NCI-H128 (cell line): ENCODE results near the gene NXN.
"Not testable (repeated sequence)": the region's sequence is repeated elsewhere in the genome, so short reads cannot be mapped to it uniquely, and the experiment has no call there.

Experiments used
- DNase-seq: peaks from one replicate; lab custom pipeline; 2025; ENCODE audit not compliant: unreplicated experiment; lab: John Stamatoyannopoulos, UW

NXN gene

DNA sequence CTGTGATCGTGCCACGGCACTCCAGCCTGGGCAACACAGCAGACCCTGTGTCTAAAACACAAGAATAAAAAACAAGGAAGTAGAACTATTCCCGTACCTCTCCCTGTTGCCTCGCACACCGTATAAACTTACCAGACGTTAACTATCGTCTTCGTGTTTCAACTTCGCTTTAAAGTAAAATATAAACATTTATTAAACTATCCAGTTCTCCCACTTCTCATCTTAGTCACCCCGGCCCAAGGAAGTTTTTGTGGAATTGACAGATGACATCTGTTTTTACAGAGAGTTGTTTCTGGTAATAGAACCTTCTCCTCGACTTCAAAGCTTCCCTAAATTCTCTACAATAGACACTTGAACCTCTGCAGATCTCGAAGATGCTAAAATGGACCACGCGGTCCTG lies 83.1 kb downstream of the NXN start:
- no peak for DNase-seq

DNA sequence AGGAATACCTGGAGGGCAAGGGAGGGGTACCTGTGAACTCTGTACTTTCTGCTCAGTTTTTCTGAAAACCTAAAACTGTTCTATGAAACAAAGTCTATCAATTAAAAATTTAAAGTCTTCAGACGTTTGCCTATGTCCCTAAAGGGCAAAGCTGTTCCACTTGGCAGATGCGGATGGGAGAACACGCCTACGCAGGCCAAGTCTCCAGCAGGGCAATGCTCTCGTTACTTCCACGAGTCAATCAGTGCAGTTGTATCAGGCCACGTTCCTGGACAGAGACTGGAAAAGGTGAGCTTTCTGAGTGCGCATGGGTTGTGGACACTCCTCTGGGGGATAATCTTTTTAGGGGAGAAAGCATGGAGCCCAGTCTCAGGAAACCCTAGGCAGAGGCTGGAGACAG lies 86.6 kb downstream of the NXN start:
- DNase-seq: no peak

DNA sequence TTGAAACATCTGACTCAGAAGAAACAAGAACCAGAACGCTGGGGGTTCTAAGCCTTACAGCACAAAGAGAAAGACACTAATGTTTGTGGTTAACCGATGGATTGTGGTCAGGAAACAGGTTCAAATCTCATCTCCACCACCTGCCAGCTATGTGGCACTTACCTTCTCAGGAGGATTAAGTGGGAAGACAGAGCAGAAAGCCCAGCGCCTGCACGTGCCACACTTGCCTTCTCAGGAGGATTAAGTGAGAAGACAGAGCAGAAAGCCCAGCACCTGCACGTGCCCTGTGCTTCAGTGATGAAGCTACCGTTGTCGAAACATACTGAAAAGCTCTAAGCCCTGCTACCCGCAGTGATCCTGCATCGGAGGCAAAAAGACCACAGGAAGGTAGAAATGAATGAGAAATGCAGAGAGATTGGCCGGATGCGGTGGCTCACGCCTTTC lies 90.6 kb downstream of the NXN start:
- DNase-seq: no peak

DNA sequence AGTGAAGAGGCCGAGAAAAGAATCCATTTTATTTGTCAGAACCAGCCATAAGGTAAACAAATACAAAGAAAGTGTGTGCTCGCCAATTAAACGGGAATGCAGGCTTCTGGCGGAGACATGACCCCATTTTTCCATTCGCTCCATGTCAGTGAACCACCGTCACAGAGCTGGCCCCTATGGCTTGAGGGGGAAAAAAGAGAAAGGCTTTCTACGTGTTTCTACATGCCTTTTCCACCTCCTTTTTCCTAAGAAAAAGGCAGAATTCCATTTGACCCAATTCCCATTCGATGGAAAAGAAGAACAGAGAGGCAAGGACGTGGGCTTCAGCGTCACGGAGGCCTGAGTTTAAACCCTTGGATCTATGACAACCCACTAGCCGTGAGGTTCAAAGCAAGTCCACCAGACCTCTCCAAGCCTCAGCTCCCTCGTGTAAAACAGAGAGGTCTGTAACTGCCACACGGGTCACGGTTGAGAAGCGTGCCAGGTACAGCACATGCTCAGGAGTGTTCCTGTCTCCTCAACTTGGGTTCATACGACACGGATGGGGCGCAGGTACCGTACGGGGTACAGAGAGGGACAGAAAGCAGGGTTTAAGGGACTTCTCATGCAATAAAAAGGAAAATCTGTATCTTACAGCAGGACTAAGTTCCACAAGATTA lies 91.9 kb downstream of the NXN start:
- no peak for DNase-seq

DNA sequence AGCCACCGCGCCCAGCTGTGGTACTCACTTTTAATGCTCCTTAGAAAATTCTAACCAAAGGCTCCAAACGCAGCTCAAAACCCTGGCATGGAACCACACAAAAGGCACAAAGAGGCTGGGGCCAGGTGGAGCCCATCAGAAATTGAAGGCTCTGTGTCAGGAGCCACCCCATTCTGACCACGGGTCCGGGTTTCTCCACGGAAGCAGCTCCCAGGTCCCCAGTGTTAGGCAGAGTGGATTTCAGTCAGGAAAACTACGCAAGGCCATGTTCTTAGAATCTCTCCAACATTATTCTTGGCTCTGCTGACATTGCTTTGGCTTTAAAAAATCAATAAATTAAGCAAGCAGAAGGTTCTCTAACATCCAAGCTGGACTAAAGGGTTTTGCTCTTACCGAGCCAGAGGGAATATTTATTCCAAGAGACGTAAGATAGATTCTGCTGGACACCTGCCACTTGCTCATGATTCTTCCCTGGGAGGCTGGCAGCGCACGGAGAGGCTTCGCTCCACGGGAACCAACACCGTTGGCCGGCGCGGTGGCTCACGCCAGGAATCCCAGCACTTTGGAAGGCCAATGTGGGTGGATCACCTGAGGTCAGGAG lies 93.5 kb downstream of the NXN start:
- no peak for DNase-seq

DNA sequence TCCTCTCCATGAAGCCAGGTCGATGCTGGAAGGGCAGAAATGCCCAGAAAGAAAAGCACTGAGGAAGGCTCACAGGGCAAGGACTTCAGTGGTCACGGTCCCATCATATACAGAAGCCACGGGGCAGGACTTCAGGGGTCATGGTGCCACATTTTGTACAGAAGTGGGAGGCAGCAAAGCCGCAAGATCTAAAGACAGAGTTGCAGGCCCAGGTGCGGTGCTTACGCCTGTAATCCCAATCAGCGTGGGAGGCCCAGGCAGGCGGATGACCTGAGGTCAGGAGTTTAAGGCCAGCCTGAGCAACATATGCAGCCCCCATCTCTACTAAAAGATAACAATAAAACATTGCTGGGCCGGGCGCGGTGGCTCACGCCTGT lies 96.0 kb downstream of the NXN start:
- no peak for DNase-seq

DNA sequence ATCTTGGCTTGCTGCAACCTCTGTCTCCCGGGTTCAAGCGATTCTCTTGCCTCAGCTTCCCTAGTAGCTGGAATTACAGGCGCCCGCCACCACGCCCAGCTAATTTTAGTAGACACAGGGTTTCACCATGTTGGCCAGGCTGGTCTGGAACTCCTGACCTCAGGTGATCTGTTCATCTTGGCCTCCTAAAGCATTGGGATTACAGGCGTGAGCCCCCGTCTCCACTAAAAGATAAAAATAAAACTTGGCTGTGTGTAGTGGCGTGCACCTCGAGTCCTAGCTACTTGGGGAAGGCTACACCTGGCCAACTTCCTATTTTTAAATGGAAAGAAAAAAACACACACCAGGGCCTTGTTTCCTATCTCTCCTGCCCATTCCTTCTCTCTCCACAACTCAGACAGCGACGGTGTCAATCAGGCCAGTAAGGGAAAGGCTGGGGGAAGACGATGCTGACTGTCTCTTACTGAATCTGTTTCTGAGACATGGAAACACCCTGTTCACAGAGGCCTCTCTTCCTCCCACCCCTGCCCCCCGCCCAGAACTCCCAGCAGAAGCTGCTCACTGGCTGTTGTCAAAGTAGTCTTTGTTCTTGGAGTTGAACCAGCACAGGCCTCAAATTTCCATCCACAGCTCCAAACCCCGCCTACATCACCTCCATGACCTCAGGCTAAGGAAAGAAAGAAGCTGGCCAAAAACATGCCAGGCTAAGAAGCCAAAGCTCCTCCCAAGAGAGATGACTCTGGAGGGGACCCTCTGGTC lies 96.6 kb downstream of the NXN start:
- no peak for DNase-seq

DNA sequence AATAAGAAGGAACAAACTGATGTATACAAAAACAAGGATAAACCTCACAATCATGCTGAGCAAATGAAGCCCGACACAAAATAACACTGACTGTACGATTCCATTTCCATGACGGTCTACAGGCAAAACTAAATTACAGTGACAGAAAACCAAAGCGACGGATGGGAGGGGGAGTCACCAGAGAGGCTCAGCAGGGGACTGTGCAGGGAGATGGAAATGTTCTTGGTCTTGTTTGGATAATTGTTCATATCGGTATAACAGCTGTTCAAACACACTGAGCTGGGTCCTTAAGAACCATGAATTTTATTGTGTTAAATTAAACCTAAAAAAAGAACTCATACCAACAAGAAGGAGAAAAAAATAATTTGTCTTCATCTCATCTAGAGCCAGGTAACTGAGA lies 97.8 kb downstream of the NXN start:
- DNase-seq: no peak

DNA sequence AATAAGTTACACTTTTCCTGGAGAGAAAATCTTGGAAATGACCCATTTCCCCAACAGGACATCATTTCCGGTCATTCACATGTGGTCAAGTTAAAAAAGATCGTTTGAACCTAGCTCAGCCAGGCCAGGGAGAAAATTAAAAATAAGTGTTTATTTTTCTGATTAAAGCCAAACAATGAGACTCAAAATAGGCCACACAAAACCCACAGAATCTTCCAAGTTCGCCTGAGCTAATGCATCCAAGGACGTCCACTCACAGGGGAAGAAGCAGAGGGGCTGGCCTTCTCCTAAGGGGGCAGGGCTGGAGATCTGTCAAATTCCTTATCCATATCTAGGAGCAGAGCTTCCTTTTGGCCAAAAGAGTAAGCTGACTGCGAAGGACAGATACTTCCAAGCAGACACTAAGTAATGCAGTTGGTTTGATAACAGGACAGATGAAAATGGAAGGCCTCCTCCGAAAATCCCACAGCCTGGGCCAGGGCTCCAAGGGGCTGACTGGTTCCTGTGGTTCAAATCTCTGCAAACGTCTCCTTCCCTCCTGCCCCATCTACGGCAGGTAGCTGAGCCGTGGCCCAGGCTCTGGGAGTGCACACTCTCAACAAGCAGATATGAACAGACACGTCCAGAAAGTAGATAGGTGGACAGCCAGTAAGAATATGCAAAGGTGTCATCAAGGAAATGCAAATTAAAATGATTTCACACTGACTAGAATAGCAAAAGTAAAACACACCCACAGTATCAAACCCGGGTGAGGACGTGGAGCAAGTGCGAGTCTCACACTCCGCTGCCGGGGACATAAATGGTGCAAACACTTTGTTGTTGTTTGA lies 98.9 kb downstream of the NXN start:
- no peak for DNase-seq

DNA sequence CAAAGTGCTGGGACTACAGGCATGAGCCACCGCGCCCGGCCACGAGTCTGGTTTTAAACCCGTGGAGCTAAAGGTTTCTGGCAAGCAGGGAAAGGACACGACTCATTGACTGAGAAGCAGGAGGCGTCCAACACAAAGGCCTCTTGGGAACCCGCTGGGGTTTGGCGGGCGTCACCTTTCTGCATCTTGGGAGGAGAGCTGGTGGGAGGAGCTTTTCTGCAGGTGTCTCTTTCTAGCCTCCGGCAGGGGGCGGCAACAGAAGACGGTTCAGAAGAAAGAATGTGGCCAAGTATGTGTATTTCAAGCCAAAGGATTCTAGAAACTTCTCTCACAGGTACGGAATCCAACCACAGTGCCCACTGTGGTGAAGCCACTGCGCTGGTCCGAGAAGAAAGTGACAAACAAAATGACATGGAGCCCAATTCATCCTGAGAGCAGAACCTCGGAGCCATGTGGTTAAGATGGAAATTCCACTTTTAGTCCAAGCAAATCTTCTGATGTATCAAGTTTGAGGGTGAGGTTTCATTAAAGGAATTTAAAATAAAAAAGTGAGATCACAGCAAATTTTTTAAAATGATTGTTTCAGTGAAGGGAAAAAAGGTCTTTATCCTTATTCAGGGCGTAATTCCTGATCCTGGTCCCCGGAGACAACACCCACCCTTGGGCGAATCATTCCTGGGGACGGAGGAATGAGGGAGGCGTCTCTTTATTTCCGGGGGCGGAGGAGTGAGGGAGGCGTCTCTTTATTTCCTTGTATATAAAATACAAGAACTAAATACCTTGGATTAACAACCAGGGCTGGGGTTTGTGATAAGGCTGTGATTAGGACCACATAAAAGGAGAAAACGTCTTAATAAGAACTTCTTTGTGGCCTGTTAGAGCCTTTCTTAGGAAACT lies 99.8 kb downstream of the NXN start:
- DNase-seq: peak; percentile 26

DNA sequence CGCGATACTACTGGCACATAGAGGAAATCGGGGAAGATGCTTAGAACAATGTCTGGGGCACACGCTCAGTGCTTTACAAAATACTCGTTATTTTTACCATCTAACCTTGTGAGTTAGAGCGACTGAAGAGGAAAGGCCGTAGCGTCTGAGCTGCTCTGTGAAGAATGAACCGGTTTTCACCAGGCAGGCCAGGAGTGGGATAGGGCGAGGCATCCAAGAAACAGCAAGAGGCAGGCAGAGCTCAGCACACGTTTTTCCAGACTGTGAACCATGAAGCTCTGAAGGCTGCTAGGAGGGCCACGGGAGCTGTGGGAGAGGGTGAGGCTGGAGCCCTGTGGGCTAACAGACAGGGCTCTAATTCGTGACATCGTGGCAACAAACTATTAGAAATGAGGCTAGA lies 101.9 kb downstream of the NXN start:
- no peak for DNase-seq

DNA sequence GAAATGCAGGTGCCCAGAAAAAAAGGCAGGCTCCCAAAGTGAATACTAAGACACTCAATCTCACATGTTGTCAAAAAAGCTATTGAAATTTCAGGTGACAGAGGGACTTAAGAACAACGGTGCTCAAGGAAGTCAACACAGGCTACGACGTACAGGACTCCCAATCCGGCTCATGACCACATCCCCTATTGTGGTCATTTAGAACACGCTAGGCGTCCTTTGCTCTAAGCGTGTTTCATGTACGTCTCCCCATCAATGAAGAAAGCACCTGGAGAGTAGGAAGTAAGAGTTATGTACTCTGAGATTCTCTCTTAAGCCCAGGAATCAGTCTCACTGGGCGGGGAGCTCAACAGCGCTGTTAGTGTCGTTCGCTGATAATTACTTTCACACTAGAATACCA lies 103.3 kb downstream of the NXN start:
- no peak for DNase-seq

DNA sequence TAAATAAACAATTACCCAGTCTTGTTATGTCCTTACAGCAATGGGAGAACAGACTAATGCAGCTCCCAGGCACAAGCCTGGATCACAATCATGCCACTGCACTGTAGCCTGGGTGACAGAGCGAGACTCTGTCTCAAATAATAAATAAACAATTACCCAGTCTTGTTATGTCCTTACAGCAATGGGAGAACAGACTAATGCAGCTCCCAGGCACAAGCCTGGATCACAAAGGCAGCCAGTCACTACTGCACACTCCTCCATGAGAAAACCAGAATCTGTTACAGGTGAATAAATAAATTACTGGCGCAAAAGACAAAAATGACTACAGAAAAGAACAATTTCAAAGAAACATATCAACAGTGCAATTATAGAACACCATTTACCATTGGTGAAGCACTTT lies 105.0 kb downstream of the NXN start:
- not testable (repeated sequence) for DNase-seq

DNA sequence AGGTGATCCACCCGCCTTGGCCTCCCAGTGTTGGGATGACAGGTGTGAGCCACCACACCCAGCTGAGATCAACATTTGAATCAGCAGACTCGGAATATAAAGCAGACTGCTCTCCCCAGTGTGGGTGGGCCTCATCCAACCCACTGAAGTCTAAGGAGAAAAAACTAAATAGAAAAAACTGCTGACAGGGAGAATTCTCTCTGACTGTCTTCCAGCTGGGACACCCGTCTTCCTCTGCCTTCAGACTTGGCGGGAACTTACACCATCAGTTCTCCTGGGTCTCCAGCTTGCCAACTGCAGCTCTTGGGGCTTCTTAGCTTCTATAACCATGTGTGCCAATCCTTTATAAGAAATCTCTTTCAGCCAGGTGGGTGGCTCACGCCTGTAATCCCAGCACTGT lies 106.7 kb downstream of the NXN start:
- DNase-seq: no peak

DNA sequence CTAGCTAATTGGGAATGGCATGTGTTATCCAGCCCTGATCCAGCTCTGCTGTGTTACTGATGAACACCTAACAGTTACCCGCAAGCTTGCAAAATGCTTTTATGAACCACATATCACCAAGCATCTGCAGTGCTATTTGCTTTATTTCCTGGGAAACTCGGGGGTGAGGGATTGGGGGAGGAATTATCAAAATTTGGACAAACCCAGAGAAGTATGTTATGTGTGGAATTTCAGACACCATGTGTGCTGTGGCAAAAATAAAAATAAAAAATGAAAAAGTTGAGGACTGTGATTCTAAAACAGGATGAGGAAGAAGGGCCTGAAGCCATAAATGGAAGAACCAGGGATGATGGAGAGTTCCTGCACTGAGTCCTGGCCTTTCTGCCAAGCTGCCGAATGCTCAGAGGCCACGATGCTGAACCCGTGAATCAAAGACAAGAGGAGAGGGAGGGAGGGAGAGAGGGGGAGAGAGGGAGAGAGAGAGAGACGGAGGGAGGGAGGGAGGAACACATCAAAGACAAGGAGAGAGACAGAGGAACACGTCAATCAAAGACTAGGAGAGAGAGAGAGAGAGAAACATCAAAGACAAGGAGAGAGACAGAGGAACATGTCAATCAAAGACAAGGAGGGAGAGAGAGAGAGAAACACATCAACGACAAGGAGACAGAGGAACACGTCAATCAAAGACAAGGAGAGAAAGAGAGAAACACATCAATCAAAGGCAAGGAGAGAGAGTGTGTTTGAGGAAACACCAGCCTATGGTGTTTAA lies 107.6 kb downstream of the NXN start:
- DNase-seq: no peak

DNA sequence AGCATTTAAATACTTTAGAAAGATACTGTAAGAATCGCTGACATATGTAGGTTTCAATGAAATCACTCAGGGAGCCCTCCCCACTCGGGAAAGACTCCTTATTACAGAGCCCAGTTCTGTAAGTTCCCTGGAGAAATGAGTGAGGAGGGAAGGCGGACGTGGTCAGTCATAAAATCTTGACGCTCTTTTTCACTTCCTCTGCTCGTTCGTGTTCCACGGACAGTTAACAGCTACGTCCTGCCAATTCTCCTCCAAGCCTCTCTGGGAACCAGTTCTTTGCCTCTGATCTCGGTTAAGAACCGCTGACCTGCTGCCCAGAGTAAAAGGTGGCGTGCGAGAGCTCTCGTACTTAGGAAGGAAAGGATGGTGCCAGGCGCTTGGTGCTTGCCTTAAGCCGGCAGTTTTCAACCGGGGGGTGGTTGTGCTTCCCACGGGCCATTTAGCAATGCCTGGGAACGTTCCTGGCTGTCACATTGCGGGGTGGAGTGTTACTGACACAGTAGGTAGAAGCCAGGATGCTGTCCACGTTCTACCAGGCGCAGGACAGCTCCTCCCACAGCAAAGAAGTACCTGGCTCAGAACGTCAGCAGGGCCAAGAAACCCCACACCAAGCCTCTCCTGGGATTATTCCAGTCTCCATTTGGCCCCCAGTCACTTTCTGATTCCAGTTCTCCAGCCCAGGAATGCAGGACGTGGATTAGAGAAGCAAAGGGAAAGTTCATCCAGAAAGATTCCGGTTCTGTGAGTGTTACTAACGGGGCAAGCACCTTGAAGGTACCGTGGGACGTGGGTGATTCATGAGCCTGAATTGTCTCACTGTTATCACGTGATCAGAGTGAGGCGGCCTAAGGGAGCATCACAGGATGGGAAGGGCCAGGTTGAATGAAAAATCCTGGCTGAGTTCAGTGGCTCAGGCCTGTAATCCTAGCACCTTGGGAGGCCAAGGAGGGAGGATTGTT lies 109.7 kb downstream of the NXN start:
- DNase-seq: no peak

DNA sequence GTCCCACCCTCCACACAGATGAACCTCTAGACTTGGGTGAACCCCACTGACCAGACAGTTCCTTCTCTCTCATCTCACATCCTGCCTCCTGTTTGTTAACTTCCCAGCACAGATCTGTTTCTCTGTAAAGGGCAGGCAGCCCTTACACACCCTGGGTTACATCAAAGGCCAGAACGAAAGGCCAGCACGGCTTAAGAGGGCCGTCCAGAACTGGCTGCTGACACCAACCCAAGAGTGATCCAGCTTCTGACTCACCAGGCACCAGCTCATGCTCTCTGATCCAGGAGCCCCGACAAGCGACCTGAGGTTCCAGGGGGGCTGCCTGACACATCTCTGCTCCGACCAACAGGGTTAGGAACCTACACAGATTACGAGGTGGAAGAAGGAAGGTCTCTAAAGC lies 110.5 kb downstream of the NXN start:
- DNase-seq: no peak

DNA sequence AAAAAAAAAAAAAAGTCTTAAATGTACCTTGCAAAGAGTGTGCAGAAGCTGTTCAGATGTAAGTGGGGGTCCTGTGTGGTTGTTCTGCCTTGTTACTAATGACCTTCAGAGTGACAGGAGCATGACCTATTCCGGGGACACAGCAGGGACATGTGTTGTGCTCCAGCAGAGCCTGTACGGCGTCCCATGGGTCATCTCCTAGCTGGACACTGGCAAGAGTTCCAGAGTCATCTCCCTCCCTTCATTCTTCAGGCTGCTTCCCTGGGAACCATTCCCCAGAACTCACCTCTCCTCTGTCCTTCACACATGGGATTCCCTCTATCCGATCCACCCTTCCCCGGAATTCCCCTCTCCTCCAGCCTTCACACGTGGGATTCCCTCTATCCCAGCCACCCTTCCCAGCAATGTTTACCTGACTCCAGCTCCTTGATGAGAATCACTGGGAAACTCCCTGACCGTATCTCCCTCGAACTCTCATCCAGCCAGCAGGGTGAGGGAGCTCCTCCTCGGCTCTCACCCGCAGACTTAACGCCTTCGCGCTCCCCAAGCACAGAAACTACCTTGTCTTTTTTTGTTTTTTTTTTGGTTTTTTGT lies 111.6 kb downstream of the NXN start:
- no peak for DNase-seq
